IPS-18a (cell line): ENCODE data around the gene ATXN1.

Source experiments
- H3K27ac ChIP-seq: one replicate; pipeline ENCODE4 v1.5.1; 2013; ENCODE audit warnings: low read length
- H3K27me3 ChIP-seq: one replicate; pipeline ENCODE4 v1.6.1; 2013; ENCODE audit warnings: mild to moderate bottlenecking, low read length; ENCODE audit not compliant: control insufficient read depth, insufficient read depth
- H3K36me3 ChIP-seq: one replicate; pipeline ENCODE4 v1.6.1; 2013; ENCODE audit warnings: low read depth, low read length; ENCODE audit not compliant: control insufficient read depth
- H3K4me1 ChIP-seq: one replicate; pipeline ENCODE4 v1.6.1; 2013; ENCODE audit warnings: low read depth, low read length; ENCODE audit not compliant: control insufficient read depth
- H3K4me3 ChIP-seq: one replicate; pipeline ENCODE4 v1.5.1; 2013; ENCODE audit warnings: low read length
- H3K9ac ChIP-seq: one replicate; pipeline ENCODE4 v1.6.1; 2013; ENCODE audit warnings: mild to moderate bottlenecking, low read length, moderate library complexity
- H3K9me3 ChIP-seq: one replicate; pipeline ENCODE4 v1.6.1; 2013; ENCODE audit warnings: low read depth, low read length; ENCODE audit not compliant: control insufficient read depth

Gene ATXN1

DNA sequence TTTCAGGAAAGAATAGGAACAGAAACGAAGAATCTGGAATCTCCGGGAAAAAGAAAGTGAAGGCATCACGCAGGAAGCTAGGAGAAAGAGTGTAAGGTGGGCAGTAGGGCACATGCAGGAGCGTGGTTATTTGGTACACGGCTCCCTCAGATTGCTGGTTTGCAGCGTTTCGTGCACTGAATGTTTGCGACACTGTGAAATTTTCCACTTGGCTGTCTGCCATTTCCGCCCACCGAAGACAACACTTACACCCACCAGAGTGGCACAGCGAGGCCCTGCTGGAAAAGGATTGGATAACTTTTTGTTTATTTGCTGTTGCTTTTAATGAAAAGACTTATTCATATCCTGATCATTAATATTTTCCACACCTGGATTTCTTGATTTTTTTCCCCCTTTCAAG, 274.6 kb downstream of the ATXN1 start:
- no peaks in the 10 kb centered on the region for H3K36me3 ChIP-seq
- H3K4me1 ChIP-seq, result peaks cover 8% of the 10 kb centered on the region
- H3K9ac ChIP-seq, result no peak overlapping the region
- no peak overlapping the region for H3K27ac ChIP-seq
- H3K4me3 ChIP-seq, result no peak overlapping the region
- no peaks in the 10 kb centered on the region for H3K9me3 ChIP-seq
- H3K27me3 ChIP-seq, result no peaks in the 10 kb centered on the region

DNA sequence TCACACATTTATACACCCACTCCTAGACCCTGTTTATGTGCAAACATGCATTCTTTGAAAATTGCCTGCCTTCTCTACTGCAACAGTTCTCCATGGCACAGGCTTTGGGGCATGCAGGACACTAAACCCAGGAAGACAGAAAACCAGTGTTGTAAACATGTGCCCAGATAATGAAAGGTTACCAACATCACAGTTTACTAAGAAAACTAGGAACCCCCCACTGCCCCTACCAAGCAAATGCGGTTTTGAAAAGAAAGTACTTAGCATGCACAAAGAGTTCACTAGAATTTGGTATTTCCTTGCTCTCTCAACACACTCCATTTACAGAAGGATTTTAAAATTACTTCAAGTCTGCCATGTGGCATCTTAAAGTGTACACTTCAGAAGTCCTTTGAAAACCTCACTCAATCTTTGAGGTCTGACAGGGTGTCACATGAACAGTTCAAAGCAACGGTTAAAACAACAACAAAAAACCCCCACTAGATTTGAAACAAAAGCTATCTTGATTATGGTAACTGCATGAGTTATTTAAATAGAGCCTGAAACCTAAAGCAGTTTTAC, 277.9 kb downstream of the ATXN1 start:
- Histone ChIP-seq H3K9me3 (no peaks in the 10 kb centered on the region), H3K27me3 (no peaks in the 10 kb centered on the region), H3K4me3 (no peak overlapping the region), H3K4me1 (peaks cover 8% of the 10 kb centered on the region), H3K27ac (no peak overlapping the region), H3K9ac (no peak overlapping the region), H3K36me3 (no peaks in the 10 kb centered on the region)

DNA sequence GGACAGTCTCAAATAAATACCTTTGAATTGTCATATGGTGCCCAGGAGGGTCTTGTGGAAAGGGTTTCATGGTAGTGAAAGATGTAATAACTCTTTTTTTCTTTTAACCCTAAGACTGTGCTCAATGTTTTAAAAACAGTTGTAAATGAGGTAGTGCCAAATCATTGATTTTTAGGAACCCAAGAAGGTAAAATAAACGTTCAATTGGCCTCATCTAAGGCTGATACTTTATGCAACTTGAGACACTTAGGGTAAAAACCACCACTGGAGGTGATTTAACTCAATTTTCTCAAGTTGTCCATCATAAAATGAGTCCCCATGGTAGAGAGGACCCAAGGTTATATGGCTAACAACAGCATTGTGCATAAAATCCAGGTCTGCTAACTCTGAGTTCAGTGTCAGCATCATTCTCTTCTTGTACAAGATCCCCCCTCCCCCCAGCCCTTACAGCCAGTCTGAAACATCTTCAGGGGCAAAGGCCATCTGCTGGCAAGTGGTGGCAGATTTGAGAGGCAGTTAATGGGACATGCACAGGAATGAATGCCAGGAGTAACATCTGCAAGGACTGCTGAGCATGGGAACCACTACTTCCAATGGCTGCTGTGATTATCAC, 278.5 kb downstream of the ATXN1 start:
- Histone ChIP-seq H3K27me3 (no peaks in the 10 kb centered on the region), H3K4me1 (peaks cover 8% of the 10 kb centered on the region), H3K4me3 (no peak overlapping the region), H3K27ac (no peak overlapping the region), H3K9me3 (no peaks in the 10 kb centered on the region), H3K36me3 (no peaks in the 10 kb centered on the region), H3K9ac (no peak overlapping the region)

DNA sequence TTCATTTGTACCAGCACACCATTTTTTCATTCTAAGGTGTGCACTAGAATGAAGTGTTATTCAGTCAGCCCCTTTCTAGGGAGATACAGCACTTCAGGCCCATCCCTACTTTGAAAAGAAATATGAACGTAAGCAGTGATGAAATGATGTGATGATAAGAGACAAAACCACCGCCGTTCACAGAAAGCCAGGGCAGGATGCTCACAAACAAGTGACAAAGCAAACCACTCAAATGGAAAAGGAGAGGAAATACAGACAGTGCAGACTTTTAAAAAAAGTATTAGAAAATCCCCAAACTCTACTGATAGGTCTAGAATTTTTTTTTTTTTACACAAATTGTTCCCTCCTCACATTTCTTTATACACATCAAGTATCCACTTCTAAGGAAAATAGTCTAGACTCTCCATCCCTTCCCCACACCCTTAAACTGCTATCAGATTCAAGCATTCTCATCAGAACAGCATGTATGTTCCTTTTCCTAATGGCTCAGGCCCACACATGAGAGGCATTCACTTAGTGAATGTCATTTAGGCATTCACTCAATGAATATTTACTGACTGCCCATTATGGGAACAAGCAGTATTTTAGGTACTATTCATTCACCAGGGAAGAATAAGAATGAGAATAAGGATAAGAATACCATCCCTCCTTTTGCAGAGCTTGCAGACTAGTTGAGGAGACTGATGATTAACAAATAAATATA, 279.4 kb downstream of the ATXN1 start:
- no peak overlapping the region for H3K27ac ChIP-seq
- H3K27me3 ChIP-seq, result no peaks in the 10 kb centered on the region
- H3K4me1 ChIP-seq, result peaks cover 8% of the 10 kb centered on the region
- H3K9ac ChIP-seq, result no peak overlapping the region
- H3K36me3 ChIP-seq, result no peaks in the 10 kb centered on the region
- H3K9me3 ChIP-seq, result no peaks in the 10 kb centered on the region
- no peak overlapping the region for H3K4me3 ChIP-seq

DNA sequence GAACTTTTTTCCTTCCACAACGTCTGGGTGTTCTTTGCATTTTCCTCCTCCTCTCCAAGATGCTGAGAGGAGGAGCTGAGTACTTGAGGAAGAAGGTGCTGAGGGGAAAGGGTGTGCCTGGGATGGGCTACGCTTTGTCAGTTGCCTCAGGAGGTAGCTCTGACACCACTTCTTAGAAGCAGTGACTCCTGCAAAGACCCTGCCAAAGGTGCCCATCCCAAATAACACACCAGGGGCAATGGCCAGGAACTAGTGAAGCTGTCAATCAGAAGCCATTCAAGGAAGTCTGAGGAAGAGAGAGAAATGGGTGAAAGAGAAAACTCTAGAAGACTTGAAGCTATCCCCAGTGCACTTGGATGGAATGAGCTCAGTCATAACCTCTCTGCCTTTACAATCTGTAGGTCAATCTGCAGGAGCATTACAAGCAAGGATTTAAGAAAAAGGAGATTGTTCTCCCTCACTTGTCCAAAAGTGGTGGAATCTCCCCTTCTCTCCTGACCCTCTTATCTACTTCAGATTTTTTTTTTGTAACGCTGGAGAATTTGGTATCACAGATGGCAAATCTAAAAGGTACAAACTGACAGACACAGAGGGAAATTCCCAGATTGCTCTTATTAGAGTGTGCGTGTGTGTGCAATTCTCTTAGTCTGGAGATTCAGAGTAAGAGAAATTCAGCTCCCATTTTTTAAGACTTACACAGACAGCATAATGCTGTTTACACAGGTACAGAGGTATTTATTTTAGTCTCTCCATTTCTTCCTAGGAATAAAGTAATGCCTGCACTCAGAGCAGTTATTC, 280.3 kb downstream of the ATXN1 start:
- H3K36me3 ChIP-seq, result no peaks in the 10 kb centered on the region
- H3K4me3 ChIP-seq, result no peak overlapping the region
- peaks cover 8% of the 10 kb centered on the region for H3K4me1 ChIP-seq
- H3K27ac ChIP-seq, result no peak overlapping the region
- H3K9me3 ChIP-seq, result no peaks in the 10 kb centered on the region
- no peaks in the 10 kb centered on the region for H3K27me3 ChIP-seq
- H3K9ac ChIP-seq, result no peak overlapping the region

DNA sequence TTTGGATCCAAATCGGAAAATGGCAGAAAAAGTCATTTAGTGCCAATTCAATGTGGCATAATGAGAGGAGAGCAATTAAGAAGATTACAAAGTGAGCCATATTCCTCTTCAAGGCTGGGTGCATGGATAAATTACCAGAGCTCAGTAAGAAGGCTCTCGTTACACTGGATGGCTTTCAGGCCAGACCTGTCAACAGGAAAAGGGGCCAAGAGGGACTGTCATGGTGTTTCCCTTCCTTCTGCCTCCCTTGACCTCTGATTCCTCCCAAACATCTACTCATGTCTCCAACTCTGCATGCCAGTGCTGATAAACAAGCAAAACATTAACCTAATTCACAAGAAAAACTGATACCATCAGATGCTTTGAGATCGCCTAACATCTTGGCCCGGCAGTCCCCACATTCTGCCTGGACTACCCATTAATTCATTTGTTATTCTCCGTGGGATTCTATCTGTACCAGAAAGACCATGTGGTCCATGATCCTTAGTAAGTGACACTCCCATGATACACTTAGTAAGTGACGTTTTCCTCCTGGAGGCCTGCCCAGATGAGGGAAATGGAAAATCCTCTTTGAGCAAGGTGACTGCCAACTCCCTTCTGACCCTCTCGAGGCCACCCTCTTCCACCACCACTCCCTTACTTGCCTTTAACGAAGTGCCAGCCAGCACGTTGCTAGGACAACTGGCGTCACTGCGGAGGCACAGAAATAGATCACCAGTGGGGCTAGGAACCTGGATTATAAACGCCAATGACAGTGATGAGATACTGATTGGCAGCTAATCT, 283.7 kb downstream of the ATXN1 start:
- no peak overlapping the region for H3K9ac ChIP-seq
- no peaks in the 10 kb centered on the region for H3K4me1 ChIP-seq
- H3K9me3 ChIP-seq, result no peaks in the 10 kb centered on the region
- no peak overlapping the region for H3K27ac ChIP-seq
- H3K4me3 ChIP-seq, result no peak overlapping the region
- H3K36me3 ChIP-seq, result no peaks in the 10 kb centered on the region
- H3K27me3 ChIP-seq, result no peaks in the 10 kb centered on the region

DNA sequence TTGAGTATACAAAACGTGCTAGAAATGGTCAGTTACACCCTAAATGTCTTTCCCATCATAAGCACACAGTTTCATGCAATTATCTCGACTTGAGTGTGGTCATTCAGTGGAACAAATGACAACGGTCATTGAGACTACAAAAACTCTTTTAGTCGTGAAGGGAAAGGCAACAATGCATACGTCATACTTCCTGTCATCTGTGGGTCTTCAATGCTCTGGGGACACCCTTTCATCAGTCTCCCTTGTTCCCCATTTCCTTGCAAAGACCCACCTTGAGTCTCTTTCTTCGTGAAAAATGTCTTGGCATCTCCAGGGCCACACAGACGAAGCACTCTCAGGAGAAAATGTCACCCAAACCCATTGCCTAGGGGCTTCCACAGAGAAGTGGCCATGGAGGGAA, 284.4 kb downstream of the ATXN1 start:
- Histone ChIP-seq H3K36me3 (no peaks in the 10 kb centered on the region), H3K4me1 (no peaks in the 10 kb centered on the region), H3K9me3 (no peaks in the 10 kb centered on the region), H3K27me3 (no peaks in the 10 kb centered on the region), H3K4me3 (no peak overlapping the region), H3K27ac (no peak overlapping the region), H3K9ac (no peak overlapping the region)

DNA sequence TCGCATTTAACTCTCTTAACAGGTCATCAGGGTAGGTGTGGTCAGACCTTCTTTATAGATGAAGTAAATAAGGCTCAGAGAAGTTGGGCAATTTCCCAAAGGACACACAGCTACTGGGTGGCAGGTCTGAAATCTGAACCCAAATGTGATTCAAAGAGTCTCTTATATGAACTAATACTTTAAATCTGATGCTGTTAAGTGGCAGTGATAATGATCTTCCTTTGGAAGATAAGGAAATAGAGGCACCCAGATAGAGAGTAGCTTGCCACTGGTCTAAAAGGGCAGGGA, 285.8 kb downstream of the ATXN1 start:
- Histone ChIP-seq H3K27me3 (no peaks in the 10 kb centered on the region), H3K4me3 (no peak overlapping the region), H3K27ac (no peak overlapping the region), H3K9ac (no peak overlapping the region), H3K36me3 (no peaks in the 10 kb centered on the region), H3K9me3 (no peaks in the 10 kb centered on the region), H3K4me1 (no peaks in the 10 kb centered on the region)

DNA sequence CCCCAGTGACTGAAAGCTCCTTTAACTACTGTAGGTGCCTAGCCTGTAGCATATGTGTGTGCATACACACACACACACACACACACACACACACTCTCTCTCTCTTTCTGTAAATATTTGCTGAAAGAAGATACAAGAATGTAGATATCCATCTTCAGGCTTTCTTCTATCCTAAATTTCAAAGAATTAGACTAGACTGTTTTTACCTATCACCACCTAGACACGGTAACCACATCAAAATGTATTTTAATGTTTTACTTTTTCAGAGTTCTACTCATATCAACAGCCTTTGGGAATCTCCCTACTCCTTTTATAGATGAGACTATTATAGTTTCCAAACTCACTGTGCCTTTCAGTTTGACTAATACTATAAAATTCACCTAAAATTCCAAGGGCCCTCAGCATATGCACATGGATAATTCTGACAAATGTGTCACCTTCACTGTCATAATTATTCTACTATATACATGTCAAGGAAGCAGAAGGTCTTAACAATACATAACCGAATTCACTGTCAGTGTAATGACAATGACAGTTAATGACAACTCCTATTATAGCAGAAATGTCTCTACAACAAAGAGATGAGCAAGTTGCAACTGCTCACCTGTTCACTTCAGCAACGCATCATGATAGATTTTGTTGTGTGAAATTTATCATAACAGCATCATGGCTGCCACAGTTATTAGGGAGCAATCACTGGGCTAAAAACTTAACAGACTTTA, 286.3 kb downstream of the ATXN1 start:
- H3K9me3 ChIP-seq, result no peaks in the 10 kb centered on the region
- H3K27ac ChIP-seq, result no peak overlapping the region
- H3K4me1 ChIP-seq, result no peaks in the 10 kb centered on the region
- no peak overlapping the region for H3K4me3 ChIP-seq
- no peaks in the 10 kb centered on the region for H3K27me3 ChIP-seq
- no peaks in the 10 kb centered on the region for H3K36me3 ChIP-seq
- H3K9ac ChIP-seq, result no peak overlapping the region

DNA sequence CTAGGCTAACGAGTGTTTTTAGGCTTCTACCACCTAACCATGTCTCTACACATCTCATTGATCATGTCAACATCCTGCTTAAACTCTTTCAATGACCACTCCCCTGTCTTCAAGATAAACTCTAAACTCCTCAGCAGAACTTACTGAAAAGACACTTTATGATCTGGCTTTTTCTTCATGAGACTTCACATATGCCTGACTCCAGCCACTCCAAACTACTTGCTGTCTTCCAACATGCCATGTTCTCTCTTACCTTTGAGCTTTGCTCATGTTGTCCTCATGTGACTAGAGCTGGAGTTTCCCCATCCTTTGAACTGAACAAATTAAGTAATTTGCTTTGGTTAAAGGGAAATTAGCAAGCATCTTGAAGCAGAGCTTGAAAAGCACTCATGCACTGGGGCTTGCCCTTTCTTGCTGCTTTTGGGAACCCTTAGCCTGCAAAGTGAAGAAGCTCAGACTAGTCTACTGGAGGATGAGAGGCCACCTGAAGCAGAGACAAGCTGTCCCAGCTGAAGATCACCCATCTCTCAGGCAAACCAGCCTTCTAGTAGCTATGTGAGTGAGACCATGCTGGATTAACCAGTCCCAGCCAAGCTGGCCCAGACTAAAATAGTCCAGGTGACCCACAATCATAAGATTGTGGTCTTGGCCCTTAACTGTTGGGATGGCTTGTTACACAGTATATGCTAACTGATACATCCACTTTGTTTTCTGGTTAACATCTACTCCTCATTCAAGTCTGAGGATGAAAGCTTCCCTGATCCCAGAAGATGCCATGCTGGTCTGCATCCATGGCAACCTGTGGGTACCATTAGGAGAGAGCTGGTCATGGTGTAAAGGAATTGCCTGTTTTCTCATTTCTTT, 287.1 kb downstream of the ATXN1 start:
- H3K4me1 ChIP-seq, result peaks cover 2% of the 10 kb centered on the region
- H3K27me3 ChIP-seq, result no peaks in the 10 kb centered on the region
- no peaks in the 10 kb centered on the region for H3K9me3 ChIP-seq
- no peak overlapping the region for H3K9ac ChIP-seq
- no peak overlapping the region for H3K27ac ChIP-seq
- no peaks in the 10 kb centered on the region for H3K36me3 ChIP-seq
- no peak overlapping the region for H3K4me3 ChIP-seq
